Stimulated activated CD4-positive, alpha-beta T cell treated with anti-CD3 and anti-CD28 coated beads, TNF-alpha, amount 100 ng/mL, for 24 hours (primary cell): ENCODE data around the gene TNS1.

ENCODE experiments used
- DNase-seq, 3 experiments: peaks; one replicate each; pipeline ENCODE4 v3.0.0-alpha.2; 2020; ENCODE audit warnings: low read depth in 3 of 3

The TNS1 gene

GRCh38 chr2:217956586-217957457 lies 46.0 kb downstream of the TNS1 start:
- no peak for DNase-seq

GRCh38 chr2:217955881-217956493 lies 46.8 kb downstream of the TNS1 start:
- no peak for DNase-seq

GRCh38 chr2:217954971-217955740 lies 47.6 kb downstream of the TNS1 start:
- no peak for DNase-seq

- no peak for DNase-seq
Measured at GRCh38 chr2:217954469-217954868, 48.3 kb downstream of the TNS1 start.

- DNase-seq, result no peak
Measured at GRCh38 chr2:217954051-217954450, 48.7 kb downstream of the TNS1 start.

GRCh38 chr2:217953531-217953932 lies 49.3 kb downstream of the TNS1 start:
- DNase-seq, result no peak

GRCh38 chr2:217953011-217953481 lies 49.7 kb downstream of the TNS1 start:
- DNase-seq, result no peak

GRCh38 chr2:217952409-217952808 lies 50.4 kb downstream of the TNS1 start:
- DNase-seq, result no peak

- no peak for DNase-seq
Measured at GRCh38 chr2:217951521-217952247, 51.1 kb downstream of the TNS1 start.

- DNase-seq, result no peak
Measured at GRCh38 chr2:217951091-217951490, 51.7 kb downstream of the TNS1 start.

- DNase-seq, result no peak
Measured at GRCh38 chr2:217950401-217950871, 52.4 kb downstream of the TNS1 start.

GRCh38 chr2:217949447-217949846 lies 53.3 kb downstream of the TNS1 start:
- DNase-seq, result no peak

- DNase-seq, result no peak
Measured at GRCh38 chr2:217948897-217949296, 53.9 kb downstream of the TNS1 start.

- no peak for DNase-seq
Measured at GRCh38 chr2:217948351-217948791, 54.4 kb downstream of the TNS1 start.

GRCh38 chr2:217947383-217948350 lies 55.1 kb downstream of the TNS1 start:
- no peak for DNase-seq

- no peak for DNase-seq
Measured at GRCh38 chr2:217946051-217946450, 56.7 kb downstream of the TNS1 start.

- no peak for DNase-seq
Measured at GRCh38 chr2:217945530-217945929, 57.3 kb downstream of the TNS1 start.

- no peak for DNase-seq
Measured at GRCh38 chr2:217944923-217945322, 57.9 kb downstream of the TNS1 start.

- DNase-seq, result no peak
Measured at GRCh38 chr2:217944366-217944765, 58.4 kb downstream of the TNS1 start.
